Endometrium (tissue), 2 donors: ENCODE measurements around the gene RELL2.

Experiments
- FAIRE-seq: peaks from 2 replicates; lab custom pipeline; 2012; peaks lifted over from hg19 to GRCh38; lab: Jason Lieb, UNC
- donor health status: control.
- donor health status: control.

RELL2 gene

GRCh38 chr5:141618804-141619554 is 17.8 kb upstream of the RELL2 start, which contains the start of gene DIAPH1:
DIAPH1 (minus strand) TSS chr5:141619000; CDS start chr5:141618914, 86 bp downstream.
- FAIRE-seq = no peak

GRCh38 chr5:141623186-141623585 is 13.6 kb upstream of the RELL2 start:
- no peak for FAIRE-seq

GRCh38 chr5:141623611-141624010 is 13.2 kb upstream of the RELL2 start:
- FAIRE-seq = no peak

- no peak for FAIRE-seq
Observed at GRCh38 chr5:141628175-141628788, 8.5 kb upstream of the RELL2 start.

GRCh38 chr5:141630570-141631140 is 6.1 kb upstream of the RELL2 start:
- FAIRE-seq = no peak

GRCh38 chr5:141632650-141633049 is 4.1 kb upstream of the RELL2 start:
- no peak for FAIRE-seq

- FAIRE-seq = no peak
Observed at GRCh38 chr5:141633871-141634561, 2.8 kb upstream of the RELL2 start.

- FAIRE-seq = no peak
Observed at GRCh38 chr5:141634720-141635119, 2.1 kb upstream of the RELL2 start.

- no peak for FAIRE-seq
Observed at GRCh38 chr5:141635646-141636045, 1.2 kb upstream of the RELL2 start.

- no peak for FAIRE-seq
Observed at GRCh38 chr5:141636106-141636412, 738 bp upstream of the RELL2 start.

- no peak for FAIRE-seq
Observed at GRCh38 chr5:141637123-141637766, 448 bp downstream of the RELL2 start.

GRCh38 chr5:141637767-141638419 is 1.1 kb downstream of the RELL2 start:
- no peak for FAIRE-seq

- FAIRE-seq = no peak
Observed at GRCh38 chr5:141638771-141639170, 2.0 kb downstream of the RELL2 start.

- no peak for FAIRE-seq
Observed at GRCh38 chr5:141639357-141640050, 2.7 kb downstream of the RELL2 start.

- no peak for FAIRE-seq
Observed at GRCh38 chr5:141640051-141640415, 3.2 kb downstream of the RELL2 start.

GRCh38 chr5:141640698-141641097 is 3.9 kb downstream of the RELL2 start:
- no peak for FAIRE-seq

- FAIRE-seq = no peak
Observed at GRCh38 chr5:141641634-141642267, 5.0 kb downstream of the RELL2 start.

- no peak for FAIRE-seq
Observed at GRCh38 chr5:141646026-141646425, 9.2 kb downstream of the RELL2 start.

GRCh38 chr5:141647242-141647641 is 10.4 kb downstream of the RELL2 start:
- no peak for FAIRE-seq

- no peak for FAIRE-seq
Observed at GRCh38 chr5:141647851-141648250, 11.1 kb downstream of the RELL2 start.
